GM18511 (cell line): ENCODE measurements around the gene PODN.

Experiments used
- ATAC-seq: cut with Tn5 transposase; IDR thresholded peaks from one replicate; pipeline ENCODE4 v1.9.1; 2021; ENCODE audit warnings: mild to moderate bottlenecking, moderate library complexity; ENCODE audit not compliant: unreplicated experiment

PODN gene

DNA sequence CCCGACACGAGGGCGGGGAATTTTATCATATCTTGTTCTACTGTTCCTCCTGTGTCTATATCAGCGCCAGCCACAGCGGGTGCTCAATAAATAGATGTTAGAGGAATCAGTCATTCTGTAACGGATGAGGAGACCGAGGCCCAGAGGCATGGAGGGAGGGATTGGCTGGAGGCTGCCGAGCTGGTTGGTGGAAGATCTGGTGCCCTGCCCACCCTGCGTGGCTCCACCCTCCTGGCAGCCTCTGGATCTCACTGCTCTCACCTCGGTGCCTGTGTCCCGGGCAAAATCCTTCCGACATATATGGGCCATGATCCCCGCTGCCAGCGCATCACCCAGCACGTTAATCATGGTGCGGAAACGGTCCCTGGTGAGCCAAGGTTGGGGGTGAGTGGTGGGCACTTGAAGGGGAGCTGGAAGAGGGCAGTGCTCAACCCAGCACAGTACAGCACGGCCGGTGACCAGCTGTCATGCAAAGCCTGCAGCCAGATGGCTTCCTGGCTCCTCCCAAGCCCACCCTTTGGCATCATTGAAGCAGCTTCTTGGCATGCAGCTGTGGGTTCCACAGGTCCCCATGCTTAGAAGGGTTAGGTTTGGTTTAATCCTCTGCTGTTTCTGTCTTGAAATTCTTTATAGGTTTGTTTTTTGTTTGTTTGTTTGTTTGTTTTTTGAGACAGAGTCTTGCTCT lies 26.7 kb downstream of the PODN start:
- no peak for ATAC-seq

DNA sequence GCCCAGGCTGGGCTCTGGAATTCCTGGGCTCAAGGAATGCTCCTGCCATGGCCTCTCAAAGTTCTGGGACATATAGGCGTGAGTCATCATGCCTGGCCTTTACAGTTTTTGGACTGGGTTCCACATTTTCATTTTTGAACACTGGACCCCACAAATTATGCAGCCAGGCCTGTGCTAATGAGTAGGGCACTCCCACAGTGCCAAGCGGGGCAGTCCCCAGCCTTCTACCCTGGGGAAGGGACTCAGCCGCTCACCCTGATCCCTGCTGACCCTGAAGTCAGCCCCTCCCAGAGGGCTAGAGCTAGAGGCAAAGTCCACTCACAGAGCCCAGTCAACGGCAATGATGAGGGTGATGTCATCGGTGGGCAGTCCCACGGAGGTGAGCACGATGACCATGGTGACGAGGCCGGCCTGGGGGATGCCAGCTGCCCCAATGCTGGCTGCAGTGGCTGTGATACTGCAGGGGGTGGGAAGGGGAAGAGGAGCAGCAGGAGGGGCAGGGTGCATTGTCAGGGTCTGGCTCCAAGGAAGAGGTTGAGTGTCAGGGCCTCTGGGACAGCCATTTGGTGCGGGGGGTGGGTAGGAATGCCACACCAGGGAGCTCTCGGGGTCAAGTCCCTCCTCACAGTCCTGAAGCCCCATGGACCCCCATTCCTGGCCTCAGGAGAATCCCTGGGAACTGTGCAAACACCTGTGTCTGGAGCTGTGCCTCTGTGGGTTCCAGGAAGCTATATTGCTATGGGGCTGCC lies 27.6 kb downstream of the PODN start:
- ATAC-seq, result no peak

DNA sequence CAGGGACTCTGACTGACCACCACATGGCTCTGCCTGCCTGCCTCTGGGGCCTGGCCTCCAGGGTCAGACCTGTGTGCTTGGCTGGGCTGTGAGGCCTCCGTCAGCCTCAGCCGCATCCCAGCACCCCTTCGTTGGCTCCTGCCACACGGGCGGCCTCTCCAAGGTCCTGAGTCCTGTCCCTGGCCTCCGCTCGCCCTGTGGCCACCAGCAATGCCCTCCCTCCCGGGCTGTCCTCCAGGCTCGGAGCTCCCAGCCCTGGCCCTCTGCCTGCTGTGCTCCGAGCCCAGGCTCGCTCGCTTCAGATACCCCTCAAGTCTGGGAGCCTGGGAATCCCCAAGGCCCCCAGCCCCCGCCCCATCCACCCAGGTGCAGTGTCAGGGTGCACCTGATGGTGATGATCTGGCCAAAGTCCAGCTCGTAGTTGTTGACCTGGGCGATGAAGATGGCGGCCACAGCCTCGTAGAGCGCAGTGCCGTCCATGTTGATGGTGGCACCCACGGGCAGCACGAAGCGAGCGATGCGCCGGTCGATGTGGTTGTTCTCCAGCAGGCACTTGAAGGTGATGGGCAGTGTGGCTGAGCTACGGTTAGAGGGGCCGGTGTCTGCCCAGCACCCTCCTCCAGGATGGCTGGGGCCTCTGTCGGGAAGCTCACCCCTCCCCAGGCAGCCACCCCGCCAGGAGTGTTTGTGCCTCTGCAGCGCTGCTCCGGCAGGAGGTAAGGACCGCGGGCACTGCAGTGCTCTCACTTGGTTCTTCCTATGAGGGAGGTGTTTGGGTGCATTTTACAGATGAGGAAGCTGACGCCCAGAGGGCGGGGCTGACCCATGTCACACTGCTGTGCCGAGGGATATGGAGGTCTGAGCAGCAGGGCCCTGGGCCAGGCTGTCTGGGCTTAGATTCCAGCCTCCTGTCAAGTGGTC lies 28.5 kb downstream of the PODN start:
- ATAC-seq, result no peak

DNA sequence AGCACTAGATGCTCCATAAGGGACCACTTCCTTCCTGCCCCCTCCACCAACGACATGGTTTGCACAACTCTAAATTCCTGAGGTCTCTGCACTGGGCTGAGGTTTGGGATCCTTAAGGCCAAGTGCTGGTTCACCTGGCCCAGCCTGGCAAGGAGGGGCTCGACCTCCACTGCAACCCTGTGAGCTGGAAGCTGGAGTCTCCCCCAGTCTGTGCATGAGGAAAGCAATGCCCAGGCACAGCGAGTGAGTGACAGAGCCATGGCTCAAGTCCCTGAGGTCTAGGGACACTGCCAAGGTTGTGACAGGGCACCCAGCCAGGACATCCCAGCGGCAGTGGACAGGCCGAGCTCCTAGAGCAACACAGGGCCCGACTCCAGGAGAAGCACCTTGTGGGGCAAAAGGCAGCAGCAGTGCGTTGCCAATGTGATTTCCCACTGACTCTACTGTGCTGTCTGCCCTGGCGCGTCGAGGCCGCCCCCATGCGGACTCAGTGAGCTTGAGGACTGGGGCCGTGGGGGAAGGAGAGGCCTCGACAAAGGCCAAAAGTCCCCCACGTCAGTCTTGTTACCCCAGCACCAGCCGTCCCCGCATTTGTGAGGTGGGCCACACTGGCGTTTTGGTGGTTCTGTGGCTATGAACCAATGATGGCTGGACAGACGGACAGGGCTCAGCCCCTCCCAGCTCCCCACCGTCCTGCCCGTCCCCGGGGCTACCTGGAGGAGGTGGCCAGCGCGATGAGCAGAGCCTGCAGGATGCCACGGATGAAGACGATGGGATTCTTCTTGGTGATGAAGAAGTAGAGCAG lies 30.0 kb downstream of the PODN start:
- no peak for ATAC-seq

GRCh38 chr1:53092659-53093450 lies 30.8 kb downstream of the PODN start:
- ATAC-seq, result no peak

GRCh38 chr1:53093451-53093754 lies 31.4 kb downstream of the PODN start:
- ATAC-seq, result no peak

- ATAC-seq, result no peak
Measured at GRCh38 chr1:53093778-53094532, 31.9 kb downstream of the PODN start.

DNA sequence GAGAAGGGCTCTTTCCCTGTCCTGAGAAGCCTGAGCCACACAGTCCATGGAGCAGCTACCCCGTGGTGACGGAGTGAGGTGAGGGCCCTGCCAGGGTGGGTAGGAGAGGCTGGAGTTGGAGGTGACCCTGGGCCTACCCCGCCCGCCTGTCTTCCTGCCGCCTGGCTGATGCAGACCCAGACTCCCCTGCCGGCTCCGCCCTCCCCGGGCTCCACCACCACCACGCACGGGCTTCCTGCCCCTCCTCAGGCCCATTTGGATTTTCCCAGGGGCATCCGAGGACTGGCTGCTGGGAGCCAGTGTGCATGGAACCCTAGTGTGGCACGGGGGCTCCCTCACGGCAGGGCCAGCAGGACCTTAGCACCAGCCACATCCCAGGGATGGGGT lies 32.5 kb downstream of the PODN start:
- ATAC-seq, result no peak

DNA sequence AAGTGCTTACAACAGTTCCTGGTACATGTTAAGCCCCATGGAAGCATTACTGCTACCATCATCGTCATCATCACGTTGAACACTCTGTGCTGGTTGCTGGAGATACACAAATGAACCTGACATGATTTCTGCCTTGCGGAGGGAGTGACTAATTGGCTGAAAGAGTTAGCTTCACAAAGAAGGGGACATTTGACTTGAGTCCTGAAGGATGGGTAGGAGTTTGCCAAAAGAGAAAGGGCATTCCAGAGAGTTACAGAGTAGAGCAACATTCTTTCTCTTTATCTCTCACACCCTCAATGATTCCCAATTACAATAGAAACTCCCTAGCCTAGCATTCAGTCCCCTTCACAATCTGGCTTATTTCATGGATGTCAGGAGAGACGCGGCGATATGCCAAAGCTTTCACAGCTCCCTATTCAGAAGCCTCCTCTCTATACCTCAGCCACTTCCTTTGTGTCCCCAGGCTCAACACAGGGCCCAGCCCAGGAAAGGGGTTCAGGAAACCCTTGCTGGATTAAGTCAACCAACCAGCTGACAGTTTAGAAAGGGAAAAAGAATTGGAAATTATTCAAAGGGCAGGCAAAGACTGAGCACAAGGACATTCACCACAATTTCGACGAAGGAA lies 42.4 kb downstream of the PODN start:
- no peak for ATAC-seq

DNA sequence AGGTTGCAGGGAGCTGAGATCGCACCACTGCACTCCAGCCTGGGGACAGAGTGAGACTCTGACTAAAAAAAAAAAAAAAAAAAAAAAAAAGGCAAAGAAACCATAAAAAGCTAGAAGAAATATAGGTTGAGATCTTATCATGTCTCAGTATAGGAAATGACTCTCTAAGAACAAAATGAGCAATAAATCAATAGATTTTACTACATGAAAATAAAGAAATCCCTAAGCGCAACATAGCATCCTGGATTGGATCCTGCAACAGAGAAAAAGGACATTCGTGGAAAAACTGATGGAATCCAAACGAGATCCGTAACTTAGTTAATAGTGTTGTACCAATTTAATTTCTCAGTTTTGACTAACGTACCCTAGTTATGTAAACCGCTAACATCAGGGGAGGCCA lies 45.1 kb downstream of the PODN start:
- no peak for ATAC-seq

- ATAC-seq, result no peak
Measured at GRCh38 chr1:53107570-53108322, 45.7 kb downstream of the PODN start.

DNA sequence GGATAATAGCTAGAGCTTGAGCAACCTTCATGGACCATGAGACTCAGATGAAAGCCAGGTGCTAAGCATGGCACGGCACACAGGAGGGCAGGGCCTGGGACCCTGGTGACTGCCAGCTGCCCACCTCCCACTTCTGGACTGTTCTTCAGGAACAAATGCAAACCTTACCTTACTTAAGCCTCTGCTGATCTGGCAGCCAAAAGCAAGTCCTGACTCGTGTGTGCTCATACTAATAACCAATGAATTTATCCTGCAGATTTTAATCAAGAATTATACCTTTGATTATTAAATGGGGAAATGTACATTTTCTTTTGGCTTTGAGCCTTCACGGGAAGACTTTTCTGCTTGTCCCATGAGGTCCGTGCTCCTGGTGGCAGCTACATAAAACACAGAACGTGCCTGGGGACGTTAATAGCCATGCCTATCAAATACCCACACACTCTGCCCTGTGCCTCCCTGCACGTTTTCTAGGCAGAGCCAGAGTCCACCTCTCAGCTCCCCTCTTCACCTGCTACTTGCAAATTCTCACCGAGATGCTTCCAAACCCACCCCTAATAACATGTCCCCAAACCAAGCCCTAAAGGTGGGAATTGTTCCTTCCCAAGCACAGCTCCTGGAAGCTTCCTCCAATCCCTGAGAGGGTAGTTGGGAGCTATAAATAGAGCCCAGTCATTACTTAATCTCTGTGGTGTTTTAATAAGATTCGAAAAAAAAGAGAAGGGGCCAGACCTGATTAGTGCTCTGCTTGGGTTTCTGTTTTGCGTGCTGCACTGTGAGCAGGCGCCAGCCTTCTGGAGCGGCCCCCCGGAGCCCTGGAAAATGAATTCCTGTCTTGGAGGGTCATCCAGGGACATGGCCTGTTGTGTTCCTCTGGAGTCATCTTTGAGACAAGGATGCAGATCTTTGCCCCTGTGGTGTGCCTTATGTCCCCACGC lies 46.9 kb downstream of the PODN start:
- no peak for ATAC-seq

DNA sequence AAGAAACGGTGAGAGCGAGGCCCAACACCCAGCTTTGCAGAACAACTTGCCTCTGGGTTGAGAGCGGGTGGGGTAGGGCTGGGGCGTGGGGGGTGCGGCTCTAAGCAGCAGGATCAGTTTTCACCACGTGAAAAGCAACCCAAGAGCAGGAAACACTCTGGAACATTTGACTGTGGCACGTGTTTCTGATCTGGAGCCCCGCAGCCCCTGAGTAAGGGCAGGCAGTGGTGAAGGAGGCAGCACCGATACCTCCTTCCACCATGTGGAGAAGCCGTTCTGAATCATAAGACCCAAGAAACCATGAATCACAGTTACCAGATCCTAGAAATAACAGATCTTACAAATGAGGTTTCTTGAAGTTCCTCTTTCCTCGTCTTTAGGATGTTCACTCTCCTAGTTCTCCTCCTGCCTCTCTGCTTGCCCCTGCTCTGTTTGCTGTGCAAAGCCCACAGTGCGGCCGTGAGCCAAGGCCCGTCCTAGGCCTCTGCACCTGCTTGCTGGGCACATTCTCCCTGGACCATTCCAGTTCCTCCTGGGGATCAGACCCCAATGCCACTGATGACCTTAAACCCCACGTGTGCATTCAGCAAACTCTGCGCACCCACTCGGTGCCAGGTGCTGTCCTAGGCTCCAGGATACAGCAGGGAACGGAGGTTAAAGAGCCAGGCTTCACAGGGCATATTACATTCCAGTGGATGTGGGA lies 48.5 kb downstream of the PODN start:
- ATAC-seq, result no peak

DNA sequence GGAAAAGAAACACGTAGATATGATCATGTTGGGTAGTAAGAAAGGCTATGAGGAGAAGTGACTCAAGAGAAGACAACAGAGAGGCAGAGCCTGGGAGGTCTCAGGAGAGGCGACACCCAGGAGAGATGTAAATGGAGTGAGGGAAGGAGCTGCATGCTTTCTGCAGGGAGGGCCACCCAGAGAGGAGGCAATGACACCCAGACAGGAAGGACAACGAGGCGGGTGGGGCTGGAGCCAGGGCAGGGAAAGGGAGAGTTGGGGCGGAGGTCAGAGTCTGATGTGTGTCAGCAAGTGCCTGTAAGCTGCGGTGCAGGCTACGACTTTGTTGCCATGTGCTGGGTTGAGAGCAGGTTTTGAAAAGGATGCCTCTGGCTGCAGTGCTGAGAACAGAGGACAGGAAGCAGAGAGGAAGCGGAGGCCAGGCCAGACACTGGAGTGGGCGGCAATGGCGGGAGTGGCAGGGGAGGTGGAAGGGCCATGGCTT lies 49.1 kb downstream of the PODN start:
- no peak for ATAC-seq

GRCh38 chr1:53111693-53112092 lies 49.7 kb downstream of the PODN start:
- no peak for ATAC-seq

GRCh38 chr1:53112271-53112774 lies 50.3 kb downstream of the PODN start:
- ATAC-seq, result no peak
